Activated CD4-positive, alpha-beta T cell treated with anti-CD3 and anti-CD28 coated beads, Interleukin-2, amount 50 U/mL, for 48 hours (primary cell): ENCODE results near the gene USP50.
"Not testable (repeated sequence)": the region's sequence is repeated elsewhere in the genome, so short reads cannot be mapped to it uniquely, and the experiment has no call there.

Experiments used
- DNase-seq, 2 experiments: peaks; one replicate each; pipeline ENCODE4 v3.0.0-alpha.2; 2020

Gene USP50

GRCh38 chr15:50501815-50502214, 44.7 kb downstream of the USP50 start:
- DNase-seq: no peak

DNA sequence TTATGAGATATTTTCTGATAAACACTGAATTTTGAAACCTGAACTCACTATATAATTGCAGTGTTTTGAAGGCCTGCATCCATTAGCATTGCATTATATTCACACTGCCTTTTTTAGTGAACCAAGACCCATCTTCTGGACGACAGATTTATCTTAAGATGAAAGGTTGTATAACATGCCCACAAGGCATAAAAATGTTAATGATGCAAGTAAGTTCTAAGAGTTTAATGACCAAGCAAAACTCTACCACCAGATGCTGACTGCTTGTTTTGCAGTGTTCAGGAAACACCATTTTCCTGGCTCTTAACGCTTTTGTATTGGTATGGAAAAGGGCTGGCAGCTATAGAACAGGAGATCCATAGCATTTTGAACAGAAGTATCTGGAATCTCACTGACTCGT, 46.1 kb downstream of the USP50 start:
- DNase-seq: no peak

GRCh38 chr15:50496692-50497091, 49.8 kb downstream of the USP50 start:
- no peak for DNase-seq

GRCh38 chr15:50494547-50494946, 51.9 kb downstream of the USP50 start:
- DNase-seq: not testable (repeated sequence)

- DNase-seq: no peak
These were observed 52.8 kb downstream of the USP50 start for GRCh38 chr15:50493625-50494024.

GRCh38 chr15:50487287-50487686, 59.2 kb downstream of the USP50 start:
- DNase-seq: peak in 1 of 2 experiments; percentile 21

GRCh38 chr15:50485389-50485788, 61.1 kb downstream of the USP50 start:
- DNase-seq: no peak

- DNase-seq: no peak
These were observed 61.7 kb downstream of the USP50 start for GRCh38 chr15:50484781-50485180.

DNA sequence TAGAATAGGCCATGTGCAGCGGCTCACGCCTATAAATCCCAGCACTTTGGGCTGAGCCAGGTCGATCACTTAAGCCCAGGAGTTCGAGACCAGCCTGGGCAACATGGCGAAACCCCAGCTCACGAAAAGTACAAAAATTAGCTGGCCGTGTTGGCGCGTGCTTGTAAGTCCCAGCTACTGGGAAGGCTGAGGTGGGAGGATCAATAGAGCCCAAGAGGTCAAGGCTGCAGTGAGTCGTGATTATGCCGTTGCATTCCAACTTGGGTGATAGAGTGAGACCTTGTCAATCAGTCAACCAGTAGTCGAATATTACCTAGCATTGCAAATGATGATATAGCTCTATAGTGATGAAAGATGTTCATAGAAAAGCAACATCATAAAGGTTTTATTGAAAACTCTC, 70.3 kb downstream of the USP50 start:
- no peak for DNase-seq

GRCh38 chr15:50471072-50471471, 75.4 kb downstream of the USP50 start:
- DNase-seq: no peak

- no peak for DNase-seq
These were observed 82.8 kb downstream of the USP50 start for GRCh38 chr15:50463423-50464358.

DNA sequence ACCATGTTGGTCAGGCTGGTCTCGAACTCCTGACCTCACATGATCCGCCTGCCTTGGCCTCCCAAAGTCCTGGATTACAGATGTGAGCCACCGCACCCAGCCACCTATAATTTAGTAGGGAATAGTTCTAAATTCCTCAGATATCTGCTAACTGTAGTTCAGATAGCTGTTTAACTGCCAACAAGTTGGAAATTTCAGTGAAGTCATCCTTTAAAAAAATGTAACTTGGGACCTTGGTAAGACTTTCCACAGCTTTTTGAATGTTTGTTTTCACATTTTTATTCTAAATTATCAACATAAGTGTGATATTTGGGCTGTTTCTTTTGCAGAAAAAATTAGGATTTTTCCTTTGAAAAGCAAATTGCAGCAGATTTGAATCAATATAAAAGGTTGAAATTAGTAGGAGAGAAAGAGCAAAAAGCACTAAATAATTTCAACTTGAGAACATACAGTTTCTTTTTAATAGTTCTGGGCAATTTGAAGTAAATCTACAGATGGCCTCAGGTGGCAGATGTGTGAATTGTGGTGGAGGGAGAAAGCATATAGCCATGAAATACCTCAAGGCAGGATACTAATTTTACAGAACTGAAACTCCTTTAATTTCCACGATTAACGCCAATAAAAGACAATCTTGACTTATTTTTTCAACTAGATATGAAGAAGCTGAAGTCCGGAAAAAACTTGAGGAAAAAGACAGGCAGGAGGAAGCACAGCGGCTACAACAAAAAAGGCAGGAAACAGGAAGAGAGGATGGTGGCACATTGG, 87.9 kb downstream of the USP50 start:
- no peak for DNase-seq

DNA sequence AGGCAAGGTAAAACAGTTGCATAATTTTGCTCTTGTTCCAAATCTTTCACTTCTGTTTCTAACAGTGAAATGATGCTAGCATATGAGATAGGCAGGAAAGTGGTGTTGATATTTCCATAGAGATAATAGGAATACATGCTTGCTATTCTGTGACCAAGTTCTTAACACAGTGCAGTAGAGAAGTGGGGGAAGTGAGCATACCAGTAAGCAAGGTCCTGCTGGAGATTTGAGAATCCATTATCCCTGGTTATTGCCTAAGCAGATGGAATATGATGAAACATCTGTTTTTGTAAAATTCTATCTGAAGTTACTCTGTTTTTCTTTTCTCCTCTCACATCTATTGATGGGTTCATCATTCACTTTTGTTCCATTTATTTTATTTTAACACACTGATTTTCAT, 93.5 kb downstream of the USP50 start:
- no peak for DNase-seq
